Right lobe of liver (tissue), 4 donors: ENCODE data around the gene CSH2.
"Not testable (repeated sequence)": the region's sequence is repeated elsewhere in the genome, so short reads cannot be mapped to it uniquely, and the experiment has no call there.

Experiments used
- POLR2A ChIP-seq: fragments of 450-650 bp; IDR thresholded peaks from one replicate; pipeline ENCODE4 v1.6.1; 2017; ENCODE audit warnings: antibody characterized with exemption, mild to moderate bottlenecking
- TF ChIP-seq, protein P1 (sequence below), 4 donors: fragments of 200-600 bp in 3 of 4; fragments of 450-650 bp in 1 of 4; IDR thresholded peaks; one replicate each; pipeline versions ENCODE4 v1.5.1 to v1.8.0; 2016 to 2022; ENCODE audit warnings: antibody characterized with exemption in 4 of 4, mild to moderate bottlenecking in 2 of 4
- donor health status: DM: no; HTN: no; CAD: no.
- donor health status: DM: no; HTN: no; CAD: no.
- donor health status: DM: no; HTN: yes; CAD: no.

DNA sequence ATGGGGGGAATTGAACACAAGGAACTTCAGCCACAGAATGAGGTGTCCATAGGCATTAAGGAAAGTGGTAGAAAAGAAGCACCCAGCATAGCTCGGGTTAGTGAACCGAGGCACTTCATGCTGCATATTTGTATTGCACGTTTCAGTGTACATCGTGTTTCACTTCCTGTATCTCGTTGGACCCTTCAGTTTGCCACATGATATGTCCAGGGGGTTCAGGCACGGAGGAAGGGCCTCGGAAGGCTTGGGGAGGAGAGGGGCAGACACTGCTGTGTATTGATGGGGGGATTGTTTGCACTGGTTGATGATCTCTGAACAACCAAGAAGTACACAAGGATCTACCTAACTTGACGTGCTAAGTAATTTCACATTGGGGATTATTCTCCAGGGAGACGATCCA lies 48.9 kb upstream of the CSH2 start:
- TF ChIP-seq POLR2A = not testable (repeated sequence)
- TF ChIP-seq, protein P1, sequence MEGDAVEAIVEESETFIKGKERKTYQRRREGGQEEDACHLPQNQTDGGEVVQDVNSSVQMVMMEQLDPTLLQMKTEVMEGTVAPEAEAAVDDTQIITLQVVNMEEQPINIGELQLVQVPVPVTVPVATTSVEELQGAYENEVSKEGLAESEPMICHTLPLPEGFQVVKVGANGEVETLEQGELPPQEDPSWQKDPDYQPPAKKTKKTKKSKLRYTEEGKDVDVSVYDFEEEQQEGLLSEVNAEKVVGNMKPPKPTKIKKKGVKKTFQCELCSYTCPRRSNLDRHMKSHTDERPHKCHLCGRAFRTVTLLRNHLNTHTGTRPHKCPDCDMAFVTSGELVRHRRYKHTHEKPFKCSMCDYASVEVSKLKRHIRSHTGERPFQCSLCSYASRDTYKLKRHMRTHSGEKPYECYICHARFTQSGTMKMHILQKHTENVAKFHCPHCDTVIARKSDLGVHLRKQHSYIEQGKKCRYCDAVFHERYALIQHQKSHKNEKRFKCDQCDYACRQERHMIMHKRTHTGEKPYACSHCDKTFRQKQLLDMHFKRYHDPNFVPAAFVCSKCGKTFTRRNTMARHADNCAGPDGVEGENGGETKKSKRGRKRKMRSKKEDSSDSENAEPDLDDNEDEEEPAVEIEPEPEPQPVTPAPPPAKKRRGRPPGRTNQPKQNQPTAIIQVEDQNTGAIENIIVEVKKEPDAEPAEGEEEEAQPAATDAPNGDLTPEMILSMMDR (IDR thresholded peaks at IDR 0.05) = not testable (repeated sequence)
